TTC549 (cell line): ENCODE data around the gene UVRAG.
"Not testable (repeated sequence)": the region's sequence is repeated elsewhere in the genome, so short reads cannot be mapped to it uniquely, and the experiment has no call there.

Source experiments
- FAIRE-seq: peaks from 2 replicates; lab custom pipeline; 2012; peaks lifted over from hg19 to GRCh38; lab: Jason Lieb, UNC

The UVRAG gene

GRCh38 chr11:75879737-75880136 lies 64.7 kb downstream of the UVRAG start:
- no peak for FAIRE-seq

GRCh38 chr11:75880343-75880742 lies 65.3 kb downstream of the UVRAG start:
- not testable (repeated sequence) for FAIRE-seq

GRCh38 chr11:75884321-75884720 lies 69.3 kb downstream of the UVRAG start:
- no peak for FAIRE-seq

- FAIRE-seq = no peak
These were observed 73.4 kb downstream of the UVRAG start for GRCh38 chr11:75888416-75888815.

DNA sequence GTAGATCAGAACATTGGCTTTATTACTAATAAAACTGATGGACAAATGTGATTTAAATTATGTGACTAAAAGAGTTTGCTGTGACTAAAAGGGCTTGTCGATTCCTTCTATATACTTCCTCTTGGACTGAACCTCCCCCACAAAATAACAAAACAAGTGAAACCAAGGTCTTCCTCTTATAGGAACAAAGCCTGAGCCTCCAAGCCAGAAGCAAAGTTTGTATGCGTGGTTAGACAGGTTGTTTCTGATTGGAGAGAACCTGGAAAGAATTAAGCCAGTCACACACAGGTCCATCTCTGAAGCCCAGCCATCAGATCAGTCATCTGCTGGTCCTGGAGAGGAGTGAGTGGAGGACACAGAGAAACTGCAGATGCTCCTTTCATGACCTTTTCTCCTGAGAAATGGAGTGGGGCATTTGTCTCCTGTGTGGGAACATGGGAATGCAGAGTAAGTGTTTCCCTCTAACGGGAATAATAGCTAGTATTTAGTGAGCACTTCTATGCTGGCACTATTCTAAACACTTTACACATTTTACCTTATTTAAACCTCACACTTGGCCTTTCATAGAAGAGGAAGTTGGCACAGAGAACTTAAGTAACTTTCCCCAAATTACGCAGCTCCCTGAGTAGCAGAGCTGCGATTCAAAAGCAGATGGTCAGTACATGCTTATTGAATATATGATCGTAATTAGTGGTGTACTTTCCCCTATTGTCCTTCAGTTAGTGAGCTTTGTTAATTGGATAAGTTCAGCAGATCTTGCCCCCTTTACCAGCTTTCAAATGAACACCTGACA lies 77.1 kb downstream of the UVRAG start:
- FAIRE-seq = no peak

DNA sequence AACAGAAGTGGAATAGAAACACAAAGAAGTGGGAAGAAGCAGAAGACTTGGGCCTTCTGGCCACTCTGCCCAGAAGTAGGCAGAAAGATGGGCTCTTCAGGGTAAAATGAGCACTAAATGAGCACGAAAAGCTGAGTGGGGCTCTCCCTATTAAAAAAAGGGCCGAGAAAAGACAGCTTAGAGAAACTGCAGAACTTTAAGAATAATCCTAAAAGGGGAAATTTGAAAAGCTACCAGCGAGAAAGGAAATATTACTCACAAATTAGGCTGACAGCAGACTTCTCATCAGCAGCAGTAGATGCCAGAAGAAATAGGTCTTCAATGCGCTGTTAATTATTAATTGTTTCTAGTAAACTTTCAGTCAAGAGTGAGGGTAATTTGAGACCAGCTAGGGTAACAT lies 78.2 kb downstream of the UVRAG start:
- FAIRE-seq = no peak

- FAIRE-seq = no peak
These were observed 79.1 kb downstream of the UVRAG start for GRCh38 chr11:75894036-75894585.

- FAIRE-seq = peak; percentile 94
These were observed 81.9 kb downstream of the UVRAG start for GRCh38 chr11:75896843-75897419.

- FAIRE-seq = no peak
These were observed 83.9 kb downstream of the UVRAG start for GRCh38 chr11:75898871-75899270.

DNA sequence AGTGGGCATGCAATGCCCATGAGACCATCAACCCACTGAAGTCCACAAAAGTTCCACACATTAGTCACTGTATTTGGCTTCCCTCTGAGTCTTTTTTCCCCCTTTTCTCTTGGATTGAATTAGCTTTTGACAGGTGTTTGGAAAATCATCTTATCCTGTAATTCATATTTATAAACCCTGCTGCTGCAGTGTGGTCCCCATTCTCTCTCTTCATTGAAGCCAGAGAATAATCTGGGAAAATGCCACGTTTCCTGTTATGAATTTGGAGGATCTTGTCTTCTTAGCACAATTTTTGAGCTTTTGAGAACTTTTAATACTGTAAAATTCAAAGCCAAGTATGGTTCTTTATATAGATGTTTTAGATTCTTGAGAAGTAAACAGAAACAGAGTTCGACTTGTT lies 84.8 kb downstream of the UVRAG start:
- no peak for FAIRE-seq

DNA sequence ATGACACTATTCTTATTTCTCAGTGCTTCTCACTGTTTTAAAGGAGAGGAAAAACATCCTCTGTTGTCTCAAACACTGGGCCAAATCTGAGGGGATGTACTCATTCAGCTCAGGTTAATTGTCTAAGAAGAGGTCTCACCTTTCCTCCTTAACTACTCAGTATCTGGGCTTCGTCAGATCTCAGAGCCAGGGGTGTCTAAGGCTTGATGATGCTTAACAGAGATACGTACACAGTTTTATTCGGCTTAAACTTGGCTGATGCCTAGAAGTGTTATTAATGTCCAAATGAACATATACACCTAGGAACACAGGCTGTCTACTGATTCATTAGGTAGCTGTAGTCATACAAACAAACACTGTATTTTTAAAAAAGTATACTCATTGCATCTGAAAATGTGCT lies 85.8 kb downstream of the UVRAG start:
- no peak for FAIRE-seq

DNA sequence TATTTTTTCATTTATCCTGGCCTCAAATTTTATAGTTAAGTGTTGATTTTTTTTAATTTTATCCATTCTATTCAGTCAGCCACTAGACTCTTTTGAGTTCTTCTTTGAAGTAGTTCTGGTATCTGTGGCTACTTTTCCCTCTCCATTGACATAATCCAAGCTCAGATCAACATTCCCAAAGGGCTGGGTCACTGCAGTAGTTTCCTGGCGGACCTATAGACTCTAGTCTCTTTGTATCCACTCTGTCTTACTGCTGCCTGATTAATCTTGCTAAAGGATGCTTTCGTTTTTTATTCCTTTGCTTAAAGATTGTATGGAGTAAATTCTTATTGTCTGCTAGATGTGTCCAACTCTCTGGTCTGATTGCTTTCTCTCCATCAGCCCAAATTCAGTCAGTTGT lies 87.6 kb downstream of the UVRAG start:
- no peak for FAIRE-seq

DNA sequence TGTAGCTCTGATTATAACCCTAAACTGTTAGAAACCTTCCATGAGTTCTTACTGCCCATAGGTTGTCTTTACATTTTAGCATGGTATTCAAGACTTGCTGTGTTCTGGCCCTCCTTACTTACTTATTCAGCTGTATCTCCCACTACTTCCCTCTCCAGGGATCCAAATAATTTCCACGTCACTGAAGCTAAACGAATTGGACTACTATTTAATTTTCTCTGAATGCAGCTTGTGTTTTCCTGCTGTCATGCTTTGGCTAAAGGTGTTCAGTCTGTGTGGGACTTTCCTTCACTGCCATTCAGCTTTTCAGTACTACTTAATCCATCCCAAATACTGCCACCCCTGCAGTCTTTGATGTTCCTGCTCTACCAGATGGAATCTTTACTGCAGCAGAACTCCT lies 88.3 kb downstream of the UVRAG start:
- FAIRE-seq = no peak

- FAIRE-seq = no peak
These were observed 90.4 kb downstream of the UVRAG start for GRCh38 chr11:75905434-75905833.

GRCh38 chr11:75907906-75908527 lies 93.0 kb downstream of the UVRAG start:
- no peak for FAIRE-seq

- FAIRE-seq = no peak
These were observed 95.6 kb downstream of the UVRAG start for GRCh38 chr11:75910426-75911145.

DNA sequence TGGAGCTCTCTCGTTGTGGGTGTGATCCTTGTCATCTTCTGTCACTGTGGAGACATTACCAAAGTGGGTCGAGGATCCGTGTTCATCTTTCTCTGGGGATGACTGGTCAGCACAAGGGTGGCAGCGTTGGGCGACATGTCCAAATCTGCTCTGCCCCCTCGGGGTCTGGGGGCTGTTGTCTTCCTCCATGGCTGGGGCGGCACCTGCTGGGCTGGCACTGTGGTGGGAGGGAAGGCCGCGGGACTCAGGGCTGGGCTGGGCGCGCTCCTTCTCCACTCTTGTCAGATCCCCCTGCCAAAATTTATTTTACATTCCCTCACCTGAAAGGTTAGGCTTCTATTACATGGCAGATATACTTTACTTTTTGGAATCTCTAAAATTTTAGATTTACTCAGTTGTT lies 96.4 kb downstream of the UVRAG start:
- FAIRE-seq = no peak

DNA sequence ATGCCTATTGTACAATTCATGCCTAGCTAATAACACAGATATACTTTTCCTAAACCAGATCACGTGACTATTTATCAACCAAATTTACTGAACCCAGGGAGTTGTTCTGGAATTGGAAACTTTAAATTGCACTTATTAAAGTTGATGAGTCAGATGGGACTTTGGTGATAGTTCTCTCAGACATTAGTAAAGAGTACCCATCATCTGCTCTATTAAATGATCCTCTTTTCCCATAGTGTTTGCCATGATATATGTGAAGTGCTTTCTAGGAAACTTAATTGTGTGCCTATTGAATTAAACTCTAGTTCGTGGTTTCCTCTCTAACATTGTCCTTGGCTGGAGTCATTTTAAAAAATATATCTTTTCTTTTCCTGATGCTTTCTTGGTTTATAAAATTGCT lies 99.0 kb downstream of the UVRAG start:
- FAIRE-seq = no peak

DNA sequence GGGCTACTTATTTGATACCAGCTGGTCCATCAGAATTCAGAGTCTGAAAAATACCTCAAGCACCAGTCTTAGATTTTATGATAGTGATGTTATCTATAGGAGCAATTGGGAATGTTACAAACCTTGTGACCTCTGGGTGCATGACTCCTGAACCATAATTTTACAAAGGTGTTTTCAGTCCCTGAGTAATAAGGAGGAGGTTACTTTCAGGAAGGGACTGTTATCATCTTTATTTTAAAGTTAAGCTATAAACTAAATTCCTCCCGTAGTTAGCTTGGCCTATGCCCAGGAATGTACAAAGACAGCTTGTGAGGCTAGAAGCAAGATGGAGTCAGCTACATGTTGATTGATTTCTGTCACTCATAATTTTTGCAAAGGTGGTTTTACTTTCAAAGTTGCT lies 101.9 kb downstream of the UVRAG start:
- FAIRE-seq = no peak

DNA sequence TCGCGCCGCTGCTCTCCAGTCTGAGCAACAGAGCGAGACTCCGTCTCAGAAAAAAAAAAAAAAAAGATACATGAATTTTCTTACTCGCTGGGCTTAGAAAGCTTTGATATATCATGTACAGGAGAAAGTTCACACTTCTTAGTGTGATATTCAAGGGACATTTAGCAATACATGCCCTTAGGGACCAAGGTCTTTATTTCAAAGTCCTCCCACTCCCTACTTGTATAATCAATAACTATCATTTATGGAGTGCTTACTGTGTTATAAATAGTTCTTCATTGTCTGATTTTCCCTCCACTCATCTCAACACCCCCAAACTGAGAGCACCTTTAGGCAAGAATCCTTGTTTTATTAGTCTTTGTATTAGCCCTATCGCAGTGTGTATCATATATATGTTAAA lies 103.3 kb downstream of the UVRAG start:
- no peak for FAIRE-seq

DNA sequence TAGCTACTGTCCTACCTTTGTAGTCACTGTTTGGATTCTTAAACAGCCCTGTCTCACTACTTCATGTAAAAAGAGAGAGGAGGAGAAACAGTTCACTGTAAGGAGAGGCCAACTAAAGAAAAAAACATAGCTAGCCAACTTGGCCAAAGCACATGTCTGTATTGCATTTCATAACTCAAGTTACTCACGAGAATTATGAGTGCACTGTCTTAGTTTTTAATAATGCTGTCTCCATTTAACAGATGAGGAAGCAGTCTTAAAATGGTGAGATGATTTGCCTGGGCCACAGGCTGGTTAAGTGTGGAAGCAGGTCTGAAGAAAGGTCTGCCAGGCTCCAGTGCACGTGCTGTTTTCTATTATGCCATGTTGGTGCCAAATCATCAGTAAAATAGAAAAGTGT lies 104.5 kb downstream of the UVRAG start:
- no peak for FAIRE-seq

- FAIRE-seq = no peak
These were observed 105.8 kb downstream of the UVRAG start for GRCh38 chr11:75920848-75921247.

DNA sequence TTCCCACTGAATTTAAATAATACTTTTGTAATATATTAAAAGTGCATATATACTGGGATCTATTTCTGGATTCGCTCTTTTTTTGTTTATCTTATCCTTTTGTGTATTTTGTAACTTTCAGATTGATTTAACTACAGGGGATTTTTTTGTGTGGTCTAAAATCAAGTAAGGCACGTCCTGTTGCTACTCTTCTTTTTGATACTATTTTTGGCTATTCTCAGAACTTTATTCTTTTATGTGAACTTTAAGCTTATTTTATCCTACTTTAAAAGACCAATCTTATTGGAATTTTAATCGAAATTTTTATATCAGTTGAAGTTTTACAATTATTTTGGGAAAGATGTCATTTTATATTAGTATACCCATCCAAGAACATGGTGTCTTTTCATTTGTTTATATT lies 106.8 kb downstream of the UVRAG start:
- no peak for FAIRE-seq
